Esophagus muscularis mucosa (tissue), 4 donors: ENCODE data around the gene SUFU.

Experiments
- EP300 ChIP-seq: sonication (generic); formaldehyde crosslinking; IDR thresholded peaks from one replicate; pipeline ENCODE4 v1.6.1; 2017; ENCODE audit warnings: antibody characterized with exemption
- POLR2A ChIP-seq: fragments of 450-650 bp; IDR thresholded peaks from one replicate; pipeline ENCODE4 v1.6.1; 2017; ENCODE audit warnings: antibody characterized with exemption, moderate library complexity, mild to moderate bottlenecking, low read depth
- POLR2AphosphoS5 ChIP-seq, 2 donors: sonication (generic); formaldehyde crosslinking; IDR thresholded peaks; one replicate each; pipeline ENCODE4 v1.6.1; 2017; ENCODE audit warnings: antibody characterized with exemption in 2 of 2
- TF ChIP-seq, protein P1 (sequence below), 3 experiments: fragments of 200-600 bp in 2 of 3; fragments of 450-650 bp in 1 of 3; sonication (generic) in 2 of 3; IDR thresholded peaks; one replicate each; pipeline ENCODE4 v1.5.1; 2017 to 2019; ENCODE audit warnings: antibody characterized with exemption in 3 of 3, mild to moderate bottlenecking in 2 of 3, moderate library complexity in 1 of 3

DNA sequence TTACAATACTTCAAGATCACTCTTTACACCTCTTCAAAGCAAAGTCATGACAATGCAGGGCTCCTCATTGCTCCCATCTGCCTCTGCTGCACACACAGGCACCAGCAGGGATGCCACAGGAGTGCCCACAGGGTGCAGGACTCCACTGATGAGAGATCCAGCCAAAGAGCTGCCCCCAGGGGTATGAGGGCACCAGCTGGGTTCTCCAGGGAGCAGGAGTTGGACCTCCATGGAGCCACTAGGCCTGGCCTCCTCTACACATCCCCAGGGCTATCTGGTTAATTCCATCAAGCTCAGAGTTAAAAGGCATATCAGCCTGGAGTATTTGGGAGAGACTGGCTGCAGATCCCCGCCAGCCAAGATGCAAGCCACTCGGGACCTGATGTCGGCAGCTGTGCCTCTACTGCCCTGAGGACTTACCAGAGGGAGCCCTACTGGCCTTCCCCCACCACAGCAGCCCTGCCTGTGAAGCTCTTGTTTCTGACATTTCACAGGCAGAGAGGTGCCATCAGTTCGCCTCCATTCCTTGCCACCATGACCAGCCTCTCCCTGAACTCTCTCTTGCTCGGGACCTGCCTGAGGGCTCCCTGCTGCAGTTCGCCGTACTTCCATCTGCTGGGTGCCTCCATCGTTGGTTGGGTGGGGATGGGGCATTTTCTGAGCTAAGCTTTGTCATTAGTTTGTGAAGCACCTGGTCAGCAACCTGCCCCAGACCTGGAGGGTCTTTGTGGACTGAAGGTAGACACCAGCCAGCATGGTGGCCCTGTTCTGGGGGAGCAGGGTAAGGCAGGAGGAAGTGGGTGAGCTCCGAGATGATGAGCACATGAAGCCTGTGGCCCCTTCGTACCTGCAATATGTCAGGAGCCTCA is 128.0 kb downstream of the SUFU start:
- TF ChIP-seq, protein P1, sequence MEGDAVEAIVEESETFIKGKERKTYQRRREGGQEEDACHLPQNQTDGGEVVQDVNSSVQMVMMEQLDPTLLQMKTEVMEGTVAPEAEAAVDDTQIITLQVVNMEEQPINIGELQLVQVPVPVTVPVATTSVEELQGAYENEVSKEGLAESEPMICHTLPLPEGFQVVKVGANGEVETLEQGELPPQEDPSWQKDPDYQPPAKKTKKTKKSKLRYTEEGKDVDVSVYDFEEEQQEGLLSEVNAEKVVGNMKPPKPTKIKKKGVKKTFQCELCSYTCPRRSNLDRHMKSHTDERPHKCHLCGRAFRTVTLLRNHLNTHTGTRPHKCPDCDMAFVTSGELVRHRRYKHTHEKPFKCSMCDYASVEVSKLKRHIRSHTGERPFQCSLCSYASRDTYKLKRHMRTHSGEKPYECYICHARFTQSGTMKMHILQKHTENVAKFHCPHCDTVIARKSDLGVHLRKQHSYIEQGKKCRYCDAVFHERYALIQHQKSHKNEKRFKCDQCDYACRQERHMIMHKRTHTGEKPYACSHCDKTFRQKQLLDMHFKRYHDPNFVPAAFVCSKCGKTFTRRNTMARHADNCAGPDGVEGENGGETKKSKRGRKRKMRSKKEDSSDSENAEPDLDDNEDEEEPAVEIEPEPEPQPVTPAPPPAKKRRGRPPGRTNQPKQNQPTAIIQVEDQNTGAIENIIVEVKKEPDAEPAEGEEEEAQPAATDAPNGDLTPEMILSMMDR (IDR thresholded peaks at IDR 0.05): no peak
- TF ChIP-seq POLR2A: no peak
- TF ChIP-seq POLR2AphosphoS5 (IDR thresholded peaks at IDR 0.05): no peak
- no peak for TF ChIP-seq EP300
